ENCODE results near the gene KCNK5.

Gene KCNK5

GRCh38 chr6:39197922-39198500 lies 31.3 kb downstream of the KCNK5 start:
- DNase-seq (ENCODE audit: low read depth, low spot score): no peak

DNA sequence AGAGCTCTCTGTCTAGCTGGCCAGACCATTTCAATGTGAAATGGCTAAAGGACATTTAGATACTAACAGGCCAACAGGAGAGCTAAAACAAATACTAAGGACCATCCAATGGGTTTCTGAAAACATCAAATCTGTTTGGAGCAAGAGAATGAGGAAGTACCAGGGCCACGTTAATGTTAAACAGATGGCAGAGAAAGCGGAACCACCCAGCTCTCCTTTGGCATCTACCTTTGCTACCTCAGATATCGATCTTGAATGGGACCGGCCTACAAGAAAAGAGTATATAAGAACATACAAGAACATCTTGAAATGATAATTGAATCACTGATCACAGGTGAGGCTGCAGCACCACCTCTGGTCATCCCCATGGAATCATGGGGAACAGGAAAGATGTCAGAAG lies 31.8 kb downstream of the KCNK5 start:
- no peak for DNase-seq (ENCODE audit: low read depth, low spot score)

GRCh38 chr6:39196673-39197091 lies 32.6 kb downstream of the KCNK5 start:
- no peak for DNase-seq (ENCODE audit: low read depth, low spot score)

- no peak for DNase-seq (ENCODE audit: low read depth, low spot score)
These were observed 33.4 kb downstream of the KCNK5 start for GRCh38 chr6:39195792-39196385.

- no peak for DNase-seq (ENCODE audit: low read depth, low spot score)
These were observed 34.8 kb downstream of the KCNK5 start for GRCh38 chr6:39194466-39194865.

DNA sequence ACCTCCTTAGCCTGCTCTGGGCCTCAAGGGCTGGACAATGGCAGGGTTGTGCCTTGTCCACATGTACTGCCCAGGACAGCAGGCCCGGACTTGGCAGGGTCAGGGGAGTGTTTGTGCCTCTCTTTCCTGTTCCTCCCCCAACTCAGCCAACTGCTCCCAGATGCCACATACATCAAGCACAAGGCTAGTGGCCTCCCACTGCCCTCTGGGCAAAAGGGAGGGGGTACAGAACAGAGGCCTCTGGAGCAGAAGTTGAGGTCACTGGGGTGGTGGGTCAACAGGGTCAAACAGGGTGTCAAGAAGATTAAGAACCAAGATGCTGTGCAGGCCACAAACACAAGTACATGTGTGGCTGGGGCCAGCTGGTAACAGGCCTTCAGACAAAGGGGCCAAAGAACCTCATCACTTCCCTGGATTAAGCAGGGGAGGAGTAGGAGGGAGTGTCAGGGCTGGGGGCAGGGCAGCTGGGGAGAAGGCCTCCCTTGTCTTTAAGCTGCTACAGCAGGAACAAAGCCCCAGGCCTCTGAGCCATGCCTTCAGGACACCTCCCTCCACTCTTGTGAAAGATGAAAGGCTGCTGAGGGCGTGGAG lies 36.0 kb downstream of the KCNK5 start:
- no peak for DNase-seq (ENCODE audit: low read depth, low spot score)

GRCh38 chr6:39192736-39193135 lies 36.5 kb downstream of the KCNK5 start:
- DNase-seq (ENCODE audit: low read depth, low spot score): no peak

GRCh38 chr6:39191236-39191930 lies 37.9 kb downstream of the KCNK5 start:
- DNase-seq (ENCODE audit: low read depth, low spot score): no peak

DNA sequence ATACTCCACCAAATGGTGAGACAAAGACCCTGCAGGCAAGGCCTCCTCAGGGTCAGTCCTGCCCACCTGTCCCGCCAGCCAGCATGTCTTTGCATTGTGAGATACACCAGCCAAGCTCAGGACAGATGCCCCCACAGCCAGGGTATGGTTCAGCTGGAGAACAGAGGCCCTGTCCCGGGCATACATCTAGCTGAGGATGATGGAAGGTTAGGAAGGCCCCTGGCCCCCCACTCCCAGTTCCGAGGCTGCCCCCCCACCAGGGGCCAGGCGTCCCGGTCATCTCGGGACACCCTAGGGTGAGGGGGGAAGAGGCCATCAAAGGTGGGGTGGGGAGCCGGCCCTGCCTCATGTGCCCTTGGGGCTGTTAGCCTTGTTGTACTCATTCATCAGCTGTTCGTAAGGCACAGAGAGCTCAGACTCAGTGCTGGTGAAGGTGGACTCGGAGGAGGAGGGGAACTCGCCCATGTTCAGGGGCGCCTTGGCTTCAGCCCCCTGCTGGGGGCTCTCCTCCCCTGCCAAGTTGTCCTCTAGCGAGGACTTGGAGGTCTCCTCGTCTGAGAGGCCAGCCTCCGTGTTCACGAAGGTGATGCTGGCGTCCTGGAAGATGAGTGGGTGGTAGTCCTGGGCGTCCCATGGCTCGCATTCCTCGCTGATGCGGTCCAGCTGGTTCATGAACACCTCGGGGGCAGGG lies 38.6 kb downstream of the KCNK5 start:
- no peak for DNase-seq (ENCODE audit: low read depth, low spot score)

GRCh38 chr6:39189915-39190544 lies 39.2 kb downstream of the KCNK5 start:
- no peak for DNase-seq (ENCODE audit: low read depth, low spot score)

DNA sequence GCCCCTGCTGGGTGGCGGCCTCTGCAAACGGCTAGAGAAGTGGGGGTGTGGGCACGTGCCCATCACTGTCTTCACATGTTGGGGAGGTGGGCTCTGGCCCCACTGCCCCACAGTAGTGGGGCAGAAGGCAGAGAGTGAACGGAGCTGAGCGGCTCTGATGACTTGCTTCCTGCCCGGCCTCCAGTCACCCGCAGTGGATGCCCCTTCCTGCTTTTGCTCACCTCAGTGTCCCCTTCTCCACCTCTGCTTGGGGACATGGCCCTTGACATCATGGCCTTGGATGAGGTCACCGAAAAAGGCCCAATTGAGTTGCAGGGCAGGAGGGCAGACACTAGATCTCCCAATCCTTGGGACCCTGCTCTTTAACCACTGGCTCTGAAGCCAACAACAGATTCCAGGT lies 40.1 kb downstream of the KCNK5 start:
- no peak for DNase-seq (ENCODE audit: low read depth, low spot score)

- DNase-seq (ENCODE audit: low read depth, low spot score): no peak
These were observed 40.7 kb downstream of the KCNK5 start for GRCh38 chr6:39188571-39188970.

- no peak for DNase-seq (ENCODE audit: low read depth, low spot score)
These were observed 41.2 kb downstream of the KCNK5 start for GRCh38 chr6:39188098-39188450.

- DNase-seq (ENCODE audit: low read depth, low spot score): no peak
These were observed 44.2 kb downstream of the KCNK5 start for GRCh38 chr6:39184906-39185580.

DNA sequence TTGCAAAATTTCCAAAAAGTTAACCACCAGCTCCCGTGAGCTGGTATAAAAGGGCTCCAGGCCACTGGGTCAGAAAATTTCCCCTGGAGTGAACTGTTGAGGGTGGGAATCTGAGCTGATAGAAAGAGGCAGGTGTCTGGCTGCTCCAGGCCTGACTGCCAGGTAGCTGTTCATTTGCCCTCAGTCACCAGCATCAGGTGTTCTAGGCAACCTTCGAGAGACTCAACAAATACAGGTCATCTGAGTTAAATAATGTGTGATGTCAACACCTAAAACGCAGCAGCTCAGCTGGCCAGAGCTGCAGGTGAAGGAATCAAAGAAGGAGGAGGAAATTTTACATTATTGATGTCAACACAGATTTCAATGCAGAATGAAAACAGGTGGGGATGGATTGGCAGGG lies 46.7 kb downstream of the KCNK5 start:
- no peak for DNase-seq (ENCODE audit: low read depth, low spot score)

DNA sequence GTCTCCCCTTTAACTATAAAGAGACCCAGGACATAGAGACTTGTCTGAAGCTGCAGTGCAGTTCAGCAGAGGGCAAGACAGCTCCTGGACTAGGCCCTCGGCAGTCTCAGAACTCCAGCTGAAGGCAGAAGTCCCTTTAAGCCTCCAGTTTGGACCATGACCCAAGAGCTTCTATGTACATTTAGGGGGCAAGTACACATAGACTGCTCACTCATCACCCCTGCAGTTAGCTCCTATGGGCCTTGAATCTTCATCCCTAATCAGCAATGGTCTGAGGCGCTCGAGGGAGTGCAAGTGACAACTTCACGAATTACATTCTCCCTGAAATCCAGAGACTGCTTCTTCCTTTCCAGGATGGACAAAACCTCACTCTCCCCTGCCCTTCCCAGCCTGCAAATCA lies 47.4 kb downstream of the KCNK5 start:
- no peak for DNase-seq (ENCODE audit: low read depth, low spot score)

DNA sequence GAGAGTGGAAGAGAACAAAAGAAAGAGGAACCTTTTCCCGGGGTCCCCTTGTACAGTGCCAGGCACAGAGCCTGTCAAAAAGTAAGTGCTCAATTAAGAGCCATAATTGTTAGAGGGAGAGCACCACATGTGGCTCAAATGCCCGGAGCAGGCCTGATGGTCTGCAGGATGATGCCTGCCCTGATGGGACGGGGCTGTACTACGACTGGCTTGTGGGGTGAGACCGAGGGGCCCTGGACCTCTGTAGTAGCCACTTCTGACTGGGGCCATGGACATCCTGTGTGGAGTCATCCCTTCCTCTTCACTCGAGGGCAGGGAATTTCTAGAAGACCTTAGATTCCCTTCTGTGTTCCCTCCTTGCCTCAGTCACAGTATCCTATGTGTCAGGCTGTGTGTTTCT lies 47.9 kb downstream of the KCNK5 start:
- no peak for DNase-seq (ENCODE audit: low read depth, low spot score)

GRCh38 chr6:39178804-39179203 lies 50.5 kb downstream of the KCNK5 start:
- no peak for DNase-seq (ENCODE audit: low read depth, low spot score)

DNA sequence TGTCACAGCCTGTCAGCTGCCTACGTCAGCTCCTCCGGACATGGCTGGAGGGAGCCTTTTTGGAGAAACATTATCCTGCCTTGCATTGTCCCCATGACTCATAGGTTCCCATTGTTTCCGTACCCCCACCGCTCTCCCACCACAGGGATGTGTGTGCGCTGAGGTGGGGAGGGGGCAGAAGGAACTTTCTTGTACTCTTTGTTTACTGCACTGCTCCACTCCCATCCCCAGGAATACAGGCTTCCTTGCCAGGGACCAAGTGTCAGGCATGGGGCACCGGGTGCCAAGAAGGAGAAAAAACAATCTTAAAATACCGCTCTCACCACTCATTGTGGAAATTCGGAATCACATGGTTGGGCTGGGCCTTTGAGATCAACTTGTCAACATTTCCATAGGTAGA lies 51.0 kb downstream of the KCNK5 start:
- DNase-seq (ENCODE audit: low read depth, low spot score): no peak

- DNase-seq (ENCODE audit: low read depth, low spot score): no peak
These were observed 52.1 kb downstream of the KCNK5 start for GRCh38 chr6:39177130-39177529.

DNA sequence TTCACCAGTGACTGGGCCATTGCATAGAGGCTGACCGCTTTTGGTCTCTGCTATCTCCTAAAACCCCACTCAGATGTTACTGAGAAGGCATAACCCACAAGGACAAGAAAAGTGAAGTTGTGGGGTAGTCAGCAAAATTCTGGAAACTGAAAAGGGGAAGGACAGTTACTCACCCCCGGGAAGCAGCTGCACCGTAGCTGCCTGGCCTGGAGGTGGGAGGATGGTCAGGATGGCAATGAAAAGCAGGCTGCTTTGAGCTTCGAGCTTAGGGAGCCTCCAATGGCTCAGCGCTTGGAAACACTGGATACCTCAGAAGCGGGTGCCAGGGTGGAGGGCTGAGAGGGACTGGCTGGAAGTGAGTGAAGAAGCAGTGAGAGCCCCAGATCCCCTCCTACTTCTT lies 56.0 kb downstream of the KCNK5 start:
- no peak for DNase-seq (ENCODE audit: low read depth, low spot score)
